ENCODE data around the gene TMC6. TPM values are rescaled to one million over a fixed set of nuclear protein-coding genes. Genes with fewer than 3 reads are reported as not detected.
A peak's percentile ranks its signal among the peaks of the same experiment; 100 is the strongest.

The TMC6 gene
- total RNA-seq, 1 experiment from 2014 or later, result 22.9 TPM

GRCh38 chr17:78112518-78113471, 15.8 kb downstream of the TMC6 start:
- DNase-seq (ENCODE audit: low spot score), result peak; percentile 70
- Histone ChIP-seq H3K27ac (ENCODE audit: low read depth, low read length, poor library complexity, severe bottlenecking) (no peak overlapping the region), H3K4me3 (ENCODE audit: low read depth, low read length, poor library complexity, severe bottlenecking) (no peak overlapping the region), H3K36me3 (ENCODE audit: insufficient read depth, low read length, poor library complexity, severe bottlenecking) (no peaks in the 10 kb centered on the region), H3K4me1 (ENCODE audit: insufficient read depth, low read length, poor library complexity, severe bottlenecking) (no peaks in the 10 kb centered on the region), H3K27me3 (replicated peaks; ENCODE audit: insufficient read depth, low read depth, low read length, poor library complexity) (no peaks in the 10 kb centered on the region), H3K9me3 (ENCODE audit: low read depth, low read length, poor library complexity, severe bottlenecking) (no peaks in the 10 kb centered on the region)
- peak; percentile 98 for TF ChIP-seq CTCF (conservative IDR thresholded peaks at IDR 0.05; ENCODE audit: low read depth, low read length)
- TF ChIP-seq EZH2 (IDR thresholded peaks at IDR 0.05; ENCODE audit: borderline replicate concordance, low read depth, low read length, poor library complexity, severe bottlenecking), result no peak
- intact Hi-C loops (cut with micrococcal nuclease; ENCODE audit: unreplicated experiment), result loop anchor here (2.0 kb wide), 2 partner anchors 64 to 138 kb away; no protein-coding TSS in a partner anchor
- CTCF ChIA-PET, result interaction anchor here (0.5 to 1.0 kb wide), 4 partner anchors 10 to 139 kb away, joined by 3 to 4 read pairs (median 3); no protein-coding TSS in a partner anchor
- no TSS peak for BruUV-seq (replicated peaks)
- POLR2A ChIA-PET (ENCODE audit: low non-redundant PET), result no interaction called here

GRCh38 chr17:78111727-78112517, 16.6 kb downstream of the TMC6 start:
- H3K27ac ChIP-seq (ENCODE audit: low read depth, low read length, poor library complexity, severe bottlenecking), result no peak overlapping the region
- DNase-seq (ENCODE audit: low spot score), result no peak
- H3K9me3 ChIP-seq (ENCODE audit: low read depth, low read length, poor library complexity, severe bottlenecking), result no peaks in the 10 kb centered on the region
- BruUV-seq (replicated peaks), result no TSS peak
- intact Hi-C loops (cut with micrococcal nuclease; ENCODE audit: unreplicated experiment), result loop anchor here (2.0 kb wide), 2 partner anchors 65 to 139 kb away; no protein-coding TSS in a partner anchor
- H3K4me3 ChIP-seq (ENCODE audit: low read depth, low read length, poor library complexity, severe bottlenecking), result no peak overlapping the region
- no peaks in the 10 kb centered on the region for H3K27me3 ChIP-seq (replicated peaks; ENCODE audit: insufficient read depth, low read depth, low read length, poor library complexity)
- CTCF ChIA-PET, result interaction anchor here (0.8 to 1.0 kb wide), 2 partner anchors 30 to 74 kb away, joined by 3 to 12 read pairs; no protein-coding TSS in a partner anchor
- TF ChIP-seq EZH2 (IDR thresholded peaks at IDR 0.05; ENCODE audit: borderline replicate concordance, low read depth, low read length, poor library complexity, severe bottlenecking) (no peak), CTCF (conservative IDR thresholded peaks at IDR 0.05; ENCODE audit: low read depth, low read length) (no peak)
- no peaks in the 10 kb centered on the region for H3K4me1 ChIP-seq (ENCODE audit: insufficient read depth, low read length, poor library complexity, severe bottlenecking)
- H3K36me3 ChIP-seq (ENCODE audit: insufficient read depth, low read length, poor library complexity, severe bottlenecking), result no peaks in the 10 kb centered on the region
- POLR2A ChIA-PET (ENCODE audit: low non-redundant PET), result no interaction called here

- DNase-seq (ENCODE audit: low spot score), result no peak
- Histone ChIP-seq H3K4me1 (ENCODE audit: insufficient read depth, low read length, poor library complexity, severe bottlenecking) (no peaks in the 10 kb centered on the region), H3K4me3 (ENCODE audit: low read depth, low read length, poor library complexity, severe bottlenecking) (no peak overlapping the region), H3K9me3 (ENCODE audit: low read depth, low read length, poor library complexity, severe bottlenecking) (no peaks in the 10 kb centered on the region), H3K27me3 (replicated peaks; ENCODE audit: insufficient read depth, low read depth, low read length, poor library complexity) (no peaks in the 10 kb centered on the region), H3K27ac (ENCODE audit: low read depth, low read length, poor library complexity, severe bottlenecking) (no peak overlapping the region), H3K36me3 (ENCODE audit: insufficient read depth, low read length, poor library complexity, severe bottlenecking) (no peaks in the 10 kb centered on the region)
- no TSS peak for BruUV-seq (replicated peaks)
- intact Hi-C loops (cut with micrococcal nuclease; ENCODE audit: unreplicated experiment), result no loop called here
- TF ChIP-seq EZH2 (IDR thresholded peaks at IDR 0.05; ENCODE audit: borderline replicate concordance, low read depth, low read length, poor library complexity, severe bottlenecking) (no peak), CTCF (conservative IDR thresholded peaks at IDR 0.05; ENCODE audit: low read depth, low read length) (no peak)
- ChIA-PET POLR2A (ENCODE audit: low non-redundant PET) (no interaction called here), CTCF (interaction anchor here (0.8 kb wide), 1 partner anchor 30 kb away, joined by 12 read pairs; no protein-coding TSS in a partner anchor)
Observed at GRCh38 chr17:78111016-78111726, 17.4 kb downstream of the TMC6 start.
